Prostate gland (tissue), 2 donors: ENCODE results near the gene MSANTD2. TPM values are rescaled to one million over a fixed set of nuclear protein-coding genes. Genes with fewer than 3 reads are reported as not detected.

ENCODE experiments used
- DNase-seq: peaks from one replicate; pipeline ENCODE4 v3.0.0-alpha.2; 2019; ENCODE audit warnings: low spot score
- H3K27ac ChIP-seq, 2 donors: fragments of 200-600 bp; sonication (generic); 2 replicates each; pipeline ENCODE4 v1.5.1; 2017 to 2019
- H3K27me3 ChIP-seq: fragments of 200-600 bp; sonication (generic); replicated peaks from 2 replicates; pipeline ENCODE4 v1.5.1; 2019; ENCODE audit not compliant: insufficient read depth
- H3K36me3 ChIP-seq, 2 donors: fragments of 200-600 bp; sonication (generic); 1 replicate in 1 of 2; 2 replicates in 1 of 2; pipeline versions ENCODE4 v1.5.1 to v1.8.1; 2017 to 2019
- H3K4me1 ChIP-seq: fragments of 200-600 bp; sonication (generic); replicated peaks from 2 replicates; pipeline ENCODE4 v1.5.1; 2019
- H3K4me3 ChIP-seq, 2 donors: fragments of 200-600 bp; sonication (generic); 2 replicates each; pipeline ENCODE4 v1.5.1; 2017 to 2019
- H3K9me3 ChIP-seq: fragments of 200-600 bp; sonication (generic); 2 replicates; pipeline ENCODE4 v1.5.1; 2017
- CTCF ChIP-seq, 4 experiments: fragments of 200-600 bp in 2 of 4; fragments of 450-650 bp in 2 of 4; sonication (generic) in 2 of 4; IDR thresholded peaks; 1 replicate in 3 of 4; 2 replicates in 1 of 4; pipeline ENCODE4 v1.5.1; 2016 to 2019; ENCODE audit warnings: antibody characterized with exemption in 4 of 4, mild to moderate bottlenecking in 2 of 4, moderate library complexity in 2 of 4
- POLR2A ChIP-seq: fragments of 450-650 bp; IDR thresholded peaks from one replicate; pipeline ENCODE4 v1.6.1; 2016; ENCODE audit warnings: antibody characterized with exemption, mild to moderate bottlenecking
- POLR2AphosphoS5 ChIP-seq: sonication (generic); formaldehyde crosslinking; IDR thresholded peaks from one replicate; pipeline ENCODE4 v1.6.1; 2017; ENCODE audit warnings: antibody characterized with exemption
- WGBS: methylation state at CpG from one replicate; pipeline ENCODE4 v1.1.5; 2018; 5-methylcytosine and 5-hydroxymethylcytosine counted together
- intact Hi-C: fragments of 100-400 bp; cut with DNase I; formaldehyde crosslinking; loops from one replicate; pipeline ENCODE4 v1.14.2; 2022
- total RNA-seq, 2 donors: library from RNA; depleted of rRNA; stranded (reverse); fragments of >200 nt; gene quantifications; one replicate each; pipeline ENCODE4 v1.1.0, GENCODE V29; 2016

Gene MSANTD2
- 10 to 100 TPM; 12.3 to 22.9 TPM for total RNA-seq

GRCh38 chr11:124800226-124800929, at the start of gene MSANTD2:
MSANTD2 (minus strand) TSS chr11:124800406; CDS start chr11:124800380, 26 bp downstream.
- Histone ChIP-seq H3K36me3 (no peaks in the 10 kb centered on the region), H3K9me3 (no peaks in the 10 kb centered on the region), H3K4me3 (peak within 1 kb of the TSS; percentile 88 to 97), H3K4me1 (no peaks in the 10 kb centered on the region), H3K27me3 (no peaks in the 10 kb centered on the region), H3K27ac (peak within 1 kb of the TSS; percentile 98)
- 0% methylated on average over 15 of the region's 62 CpGs for WGBS
- intact Hi-C loops: no loop called here
- no peak for TF ChIP-seq CTCF (IDR thresholded peaks at IDR 0.05)
- TF ChIP-seq POLR2AphosphoS5: peak; percentile 48
- TF ChIP-seq POLR2A: no peak
- DNase-seq: peak; percentile 72

GRCh38 chr11:124846070-124846673, 46.0 kb upstream of the MSANTD2 start:
- Histone ChIP-seq H3K36me3 (no peaks in the 10 kb centered on the region), H3K4me1 (no peaks in the 10 kb centered on the region), H3K4me3 (no peak overlapping the region), H3K27ac (no peak overlapping the region), H3K27me3 (peaks cover 19% of the 10 kb centered on the region), H3K9me3 (no peaks in the 10 kb centered on the region)
- intact Hi-C loops: no loop called here
- no peak for TF ChIP-seq CTCF (IDR thresholded peaks at IDR 0.05)
- no peak for TF ChIP-seq POLR2AphosphoS5
- TF ChIP-seq POLR2A: no peak
- no peak for DNase-seq
- WGBS: 12% methylated on average over 10 of the region's 11 CpGs

- no peaks in the 10 kb centered on the region for H3K9me3 ChIP-seq
- intact Hi-C loops: no loop called here
- H3K27me3 ChIP-seq: peaks cover 22% of the 10 kb centered on the region
- H3K4me3 ChIP-seq: no peak overlapping the region
- no peak overlapping the region for H3K27ac ChIP-seq
- TF ChIP-seq POLR2A: no peak
- no peak for TF ChIP-seq POLR2AphosphoS5
- TF ChIP-seq CTCF (IDR thresholded peaks at IDR 0.05): no peak
- 18% methylated on average over 8 of the region's 8 CpGs for WGBS
- H3K36me3 ChIP-seq: no peaks in the 10 kb centered on the region
- no peak for DNase-seq
- peaks cover 2% of the 10 kb centered on the region for H3K4me1 ChIP-seq
Observed at GRCh38 chr11:124844664-124845079, 44.5 kb upstream of the MSANTD2 start.

GRCh38 chr11:124843616-124843910, 43.4 kb upstream of the MSANTD2 start:
- intact Hi-C loops: no loop called here
- H3K27me3 ChIP-seq: peaks cover 28% of the 10 kb centered on the region

GRCh38 chr11:124842305-124842704, 42.1 kb upstream of the MSANTD2 start:
- intact Hi-C loops: no loop called here
- no peak for TF ChIP-seq CTCF (IDR thresholded peaks at IDR 0.05)
- no peaks in the 10 kb centered on the region for H3K9me3 ChIP-seq
- H3K27ac ChIP-seq: no peak overlapping the region
- 38% methylated on average over 4 of the region's 4 CpGs for WGBS
- no peak overlapping the region for H3K4me3 ChIP-seq
- DNase-seq: no peak
- peaks cover 28% of the 10 kb centered on the region for H3K27me3 ChIP-seq
- no peaks in the 10 kb centered on the region for H3K36me3 ChIP-seq
- peaks cover 8% of the 10 kb centered on the region for H3K4me1 ChIP-seq

More at GRCh38 chr11:124843616-124843910, 43.4 kb upstream of the MSANTD2 start:
- H3K9me3 ChIP-seq: no peaks in the 10 kb centered on the region
- no peak overlapping the region for H3K4me3 ChIP-seq
- no peak for TF ChIP-seq POLR2A
- no peak overlapping the region for H3K27ac ChIP-seq
- peaks cover 8% of the 10 kb centered on the region for H3K4me1 ChIP-seq
- H3K36me3 ChIP-seq: no peaks in the 10 kb centered on the region
- 11% methylated on average over 8 of the region's 8 CpGs for WGBS
- DNase-seq: no peak
